Measurements from ENCODE around the gene MYH1. TPM values are rescaled to one million over a fixed set of nuclear protein-coding genes. Genes with fewer than 3 reads are reported as not detected.

MYH1 gene
- total RNA-seq, 4 donors from 2014 or later: 0.39 TPM; not detected in 3

DNA sequence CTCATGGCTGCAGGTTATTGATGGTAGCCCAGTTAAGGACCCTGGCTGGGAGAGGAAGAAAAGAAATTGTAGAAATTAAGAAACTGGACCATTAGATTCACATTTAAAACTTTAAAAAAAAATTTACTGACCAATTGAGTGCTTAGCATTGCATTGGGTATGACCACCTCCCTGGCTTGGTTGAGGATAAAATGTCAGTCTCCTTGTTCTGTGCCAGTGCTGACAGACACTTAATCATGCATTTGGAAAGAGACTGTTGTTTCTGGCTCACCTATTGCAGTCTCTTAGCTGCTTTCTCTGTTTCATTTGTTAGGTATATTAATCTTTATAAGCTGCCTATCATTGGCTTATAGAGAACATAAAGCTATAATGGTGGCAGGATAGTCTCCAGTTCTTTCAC, 1.7 kb downstream of the MYH1 start:
- TF ChIP-seq EP300 (IDR thresholded peaks at IDR 0.05) (no peak), POLR2A (IDR thresholded peaks at IDR 0.05) (no peak)
- TF ChIP-seq, protein P1, sequence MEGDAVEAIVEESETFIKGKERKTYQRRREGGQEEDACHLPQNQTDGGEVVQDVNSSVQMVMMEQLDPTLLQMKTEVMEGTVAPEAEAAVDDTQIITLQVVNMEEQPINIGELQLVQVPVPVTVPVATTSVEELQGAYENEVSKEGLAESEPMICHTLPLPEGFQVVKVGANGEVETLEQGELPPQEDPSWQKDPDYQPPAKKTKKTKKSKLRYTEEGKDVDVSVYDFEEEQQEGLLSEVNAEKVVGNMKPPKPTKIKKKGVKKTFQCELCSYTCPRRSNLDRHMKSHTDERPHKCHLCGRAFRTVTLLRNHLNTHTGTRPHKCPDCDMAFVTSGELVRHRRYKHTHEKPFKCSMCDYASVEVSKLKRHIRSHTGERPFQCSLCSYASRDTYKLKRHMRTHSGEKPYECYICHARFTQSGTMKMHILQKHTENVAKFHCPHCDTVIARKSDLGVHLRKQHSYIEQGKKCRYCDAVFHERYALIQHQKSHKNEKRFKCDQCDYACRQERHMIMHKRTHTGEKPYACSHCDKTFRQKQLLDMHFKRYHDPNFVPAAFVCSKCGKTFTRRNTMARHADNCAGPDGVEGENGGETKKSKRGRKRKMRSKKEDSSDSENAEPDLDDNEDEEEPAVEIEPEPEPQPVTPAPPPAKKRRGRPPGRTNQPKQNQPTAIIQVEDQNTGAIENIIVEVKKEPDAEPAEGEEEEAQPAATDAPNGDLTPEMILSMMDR (IDR thresholded peaks at IDR 0.05): no peak
- Histone ChIP-seq H3K4me1 (no peaks in the 10 kb centered on the region), H3K36me3 (no peaks in the 10 kb centered on the region), H3K9me3 (no peaks in the 10 kb centered on the region), H3K27me3 (no peaks in the 10 kb centered on the region), H3K4me3 (no peak overlapping the region), H3K27ac (no peak overlapping the region)
- DNase-seq (ENCODE audit: low spot score in 2 of 2): no peak

DNA sequence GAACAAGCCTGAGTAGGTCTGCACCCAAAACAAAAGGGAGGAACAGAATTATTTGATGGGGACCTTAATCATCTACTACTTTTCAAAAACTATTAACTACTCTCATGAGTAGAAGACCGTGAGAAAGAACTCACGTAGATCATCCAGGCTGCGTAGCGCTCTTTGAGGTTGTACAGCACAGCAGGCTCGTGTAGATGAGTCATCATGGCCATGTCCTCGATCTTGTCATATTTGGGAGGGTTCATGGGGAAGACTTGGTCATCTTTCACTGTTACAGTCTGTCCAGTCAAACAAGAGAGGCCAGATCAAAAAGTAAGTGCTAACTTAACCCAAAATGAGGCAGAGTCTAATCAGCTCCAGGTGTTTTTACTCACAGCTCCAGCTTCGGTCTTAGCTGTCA, 2.3 kb downstream of the MYH1 start:
- H3K9me3 ChIP-seq: no peaks in the 10 kb centered on the region
- no peaks in the 10 kb centered on the region for H3K36me3 ChIP-seq
- 83 to 88% methylated on average over 7 of the region's 7 CpGs for WGBS, 2 donors
- no peak overlapping the region for H3K4me3 ChIP-seq
- H3K4me1 ChIP-seq: no peaks in the 10 kb centered on the region
- no peak overlapping the region for H3K27ac ChIP-seq
- no peak for DNase-seq (ENCODE audit: low spot score in 2 of 2)
- no peak for TF ChIP-seq POLR2A (IDR thresholded peaks at IDR 0.05)
- no peak for TF ChIP-seq EP300 (IDR thresholded peaks at IDR 0.05)
- TF ChIP-seq, protein P1 (IDR thresholded peaks at IDR 0.05): no peak
- H3K27me3 ChIP-seq: no peaks in the 10 kb centered on the region

DNA sequence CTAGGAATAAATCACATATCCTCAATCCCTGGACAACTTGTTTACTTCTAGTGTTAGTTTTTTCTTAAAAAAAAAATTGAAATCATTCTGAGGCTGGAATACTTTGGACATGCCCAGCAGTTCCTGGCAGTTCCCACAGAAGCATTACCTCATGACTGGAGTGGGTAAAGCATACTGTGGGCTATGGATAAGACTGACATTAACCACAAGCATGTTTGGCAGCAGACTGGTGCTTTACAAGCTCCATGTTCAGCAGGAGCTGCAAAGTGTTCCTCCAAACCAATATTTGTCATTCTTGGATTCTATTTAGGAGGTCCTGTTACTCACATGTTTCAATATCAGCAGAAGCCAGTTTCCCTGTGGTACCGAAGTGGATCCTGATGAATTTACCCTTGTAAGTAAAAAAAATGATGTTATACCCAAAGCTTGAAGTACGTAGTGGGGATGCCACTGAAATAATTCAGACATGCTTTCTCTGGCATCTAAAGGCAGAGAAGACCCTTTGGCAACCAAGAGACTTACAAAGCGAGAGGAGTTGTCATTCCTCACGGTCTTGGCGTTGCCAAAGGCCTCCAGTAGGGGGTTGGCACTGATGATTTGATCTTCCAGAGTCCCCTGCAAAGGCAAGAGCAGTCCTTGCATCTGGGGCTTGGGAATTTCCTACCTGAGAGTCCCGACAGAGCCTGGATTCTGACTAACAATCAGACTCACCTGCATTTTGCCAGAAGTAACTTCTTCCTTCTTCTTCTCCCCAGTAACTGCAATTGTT, 4.9 kb downstream of the MYH1 start:
- peak in 1 of 2 donors; percentile 8 for DNase-seq (ENCODE audit: low spot score in 2 of 2)
- Histone ChIP-seq H3K4me1 (no peaks in the 10 kb centered on the region), H3K4me3 (no peak overlapping the region), H3K36me3 (no peaks in the 10 kb centered on the region), H3K27me3 (no peaks in the 10 kb centered on the region), H3K27ac (no peak overlapping the region), H3K9me3 (no peaks in the 10 kb centered on the region)
- TF ChIP-seq, protein P1 (IDR thresholded peaks at IDR 0.05): no peak
- TF ChIP-seq POLR2A (IDR thresholded peaks at IDR 0.05) (no peak), EP300 (IDR thresholded peaks at IDR 0.05) (no peak)
- WGBS, 2 donors: 53 to 62% methylated on average over 6 of the region's 6 CpGs

DNA sequence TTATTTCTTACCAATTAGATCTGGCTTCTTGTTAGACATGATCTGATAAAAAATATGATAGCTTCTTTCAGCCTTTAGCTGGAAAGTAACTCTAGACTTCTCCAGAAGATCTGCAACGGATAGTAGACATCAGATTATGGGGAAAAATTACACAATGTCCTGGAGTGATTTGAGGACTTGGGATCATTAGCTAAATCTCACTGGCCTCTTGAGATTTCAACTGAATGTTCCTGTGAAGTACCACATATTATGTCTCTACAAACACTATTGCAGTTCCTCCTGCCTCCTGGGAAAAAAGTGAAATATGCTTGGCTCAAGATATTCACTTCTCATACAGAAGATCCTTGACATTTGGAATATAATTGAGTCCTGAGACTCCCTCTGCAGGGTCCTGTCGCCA, 5.5 kb downstream of the MYH1 start:
- Histone ChIP-seq H3K27me3 (no peaks in the 10 kb centered on the region), H3K9me3 (no peaks in the 10 kb centered on the region), H3K4me1 (no peaks in the 10 kb centered on the region), H3K27ac (no peak overlapping the region), H3K36me3 (no peaks in the 10 kb centered on the region), H3K4me3 (no peak overlapping the region)
- WGBS, 2 donors: 61 to 66% methylated on average over 2 of the region's 2 CpGs
- peak in 1 of 2 donors; percentile 6 for DNase-seq (ENCODE audit: low spot score in 2 of 2)
- TF ChIP-seq EP300 (IDR thresholded peaks at IDR 0.05): no peak
- TF ChIP-seq, protein P1 (IDR thresholded peaks at IDR 0.05): no peak
- no peak for TF ChIP-seq POLR2A (IDR thresholded peaks at IDR 0.05)

DNA sequence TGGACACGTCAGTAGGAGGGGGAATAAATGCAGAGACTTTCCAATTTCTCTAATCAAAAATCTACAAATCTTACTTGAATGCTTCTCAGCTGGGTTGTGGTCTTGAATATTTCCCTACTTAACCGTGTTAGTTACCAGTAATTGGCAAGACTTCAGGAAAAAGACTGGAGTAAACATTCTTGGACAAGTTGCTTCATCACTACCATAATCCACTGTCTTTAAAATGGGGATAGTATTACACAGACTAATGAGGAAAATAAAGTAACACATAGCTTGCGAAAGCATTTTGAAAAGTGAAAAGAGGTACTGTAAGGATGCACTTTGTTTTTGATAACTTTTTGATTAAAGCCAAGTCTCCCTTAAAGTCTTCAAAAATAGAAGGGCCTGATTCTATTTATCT, 18.4 kb downstream of the MYH1 start:
- 69 to 81% methylated on average over 3 of the region's 3 CpGs for WGBS, 2 donors
- Histone ChIP-seq H3K27ac (no peak overlapping the region), H3K4me3 (no peak overlapping the region), H3K27me3 (no peaks in the 10 kb centered on the region), H3K9me3 (no peaks in the 10 kb centered on the region), H3K4me1 (no peaks in the 10 kb centered on the region), H3K36me3 (no peaks in the 10 kb centered on the region)
- DNase-seq (ENCODE audit: low spot score in 2 of 2): no peak
- no peak for TF ChIP-seq POLR2A (IDR thresholded peaks at IDR 0.05)
- TF ChIP-seq, protein P1 (IDR thresholded peaks at IDR 0.05): no peak
- TF ChIP-seq EP300 (IDR thresholded peaks at IDR 0.05): no peak

All from tibial nerve (tissue), 4 donors.